HepG2 (cell line): ENCODE data around the gene SPTBN4. TPM values are rescaled to one million over a fixed set of nuclear protein-coding genes. Genes with fewer than 3 reads are reported as not detected.

Experiments
- ATAC-seq: fragments of 200-7000 bp; cut with Tn5 transposase; 3 replicates; pipeline ENCODE4 v1.9.1; 2020; ENCODE audit warnings: mild to moderate bottlenecking, moderate library complexity
- BruUV-seq: library from RNA; stranded (reverse); fragments of 400-500 nt; replicated peaks from 2 replicates; lab custom pipeline; 2021; lab: Mats Ljungman, UMichigan
- CTCF ChIA-PET: fragments of 300-600 bp; formaldehyde crosslinking; extraction: SDS; loops from one replicate; lab custom pipeline; 2021; ENCODE audit warnings: low total read pairs, inconsistent platforms, low intra/inter-chr PET ratio; lab: Yijun Ruan, JAX
- POLR2A ChIA-PET: fragments of 350-600 bp; sonication (Branson Sonifier 250); formaldehyde crosslinking; loops from one replicate; lab custom pipeline; 2020; ENCODE audit warnings: antibody characterized with exemption, inconsistent platforms; lab: Yijun Ruan, JAX
- DNase-seq: peaks from one replicate; pipeline ENCODE4 v3.0.0-alpha.2; 2015; ENCODE audit warnings: low spot score
- FAIRE-seq: peaks from 3 replicates; lab custom pipeline; 2011; peaks lifted over from hg19 to GRCh38; lab: Jason Lieb, UNC
- H2AFZ ChIP-seq: one replicate; pipeline ENCODE4 v1.6.1; 2011; ENCODE audit warnings: low read length, inconsistent platforms
- H3K27ac ChIP-seq: fragments of 300-600 bp; 3 replicates; pipeline ENCODE4 v1.8.0; 2011; ENCODE audit warnings: mixed run types, mild to moderate bottlenecking, mixed read lengths, low read length, inconsistent platforms; ENCODE audit not compliant: insufficient read depth; ENCODE audit errors: extremely low read length
- H3K27me3 ChIP-seq, 2 experiments: fragments of 200-600 bp in 1 of 2; 2 replicates in 1 of 2; 3 replicates in 1 of 2; pipeline versions ENCODE4 v1.6.0 to v1.8.0; 2011; ENCODE audit warnings: low read length in 2 of 2, mild to moderate bottlenecking in 2 of 2, moderate library complexity in 2 of 2, inconsistent platforms in 1 of 2; ENCODE audit not compliant: insufficient read depth in 2 of 2, control insufficient read depth in 1 of 2
- H3K36me3 ChIP-seq, 2 experiments: fragments of 200-600 bp in 1 of 2; replicated peaks in 1 of 2; 2 replicates in 1 of 2; 3 replicates in 1 of 2; pipeline versions ENCODE4 v1.5.1 to v1.8.0; 2011; ENCODE audit warnings: low read length in 2 of 2, inconsistent platforms in 1 of 2; ENCODE audit not compliant: insufficient read depth in 2 of 2, control insufficient read depth in 1 of 2
- H3K4me1 ChIP-seq: 2 replicates; pipeline ENCODE4 v1.5.1; 2012; ENCODE audit warnings: low read length, inconsistent platforms; ENCODE audit not compliant: insufficient read depth
- H3K4me2 ChIP-seq: 2 replicates; pipeline ENCODE4 v1.6.0; 2011; ENCODE audit warnings: low read depth, low read length, inconsistent platforms
- H3K4me3 ChIP-seq, 3 experiments: fragments of 200-600 bp in 1 of 3; sonication (generic), shearing (Covaris generic) in 1 of 3; replicated peaks in 1 of 3; 2 replicates each; pipeline ENCODE4 v1.5.1; 2011 to 2016; ENCODE audit warnings: low read length in 3 of 3, inconsistent platforms in 2 of 3, low read depth in 2 of 3, mild to moderate bottlenecking in 2 of 3, control low read depth in 1 of 3, mixed read lengths in 1 of 3; ENCODE audit not compliant: insufficient read depth in 1 of 3
- H3K79me2 ChIP-seq: one replicate; pipeline ENCODE4 v1.6.1; 2011; ENCODE audit warnings: low read length, inconsistent platforms; ENCODE audit not compliant: insufficient read depth
- H3K9ac ChIP-seq: 2 replicates; pipeline ENCODE4 v1.6.0; 2011; ENCODE audit warnings: mild to moderate bottlenecking, low read depth, low read length, inconsistent platforms; ENCODE audit not compliant: insufficient read depth
- H3K9me3 ChIP-seq: 2 replicates; pipeline ENCODE4 v1.5.1; 2012; ENCODE audit warnings: mild to moderate bottlenecking, low read length
- H4K20me1 ChIP-seq: 2 replicates; pipeline ENCODE4 v1.6.0; 2011; ENCODE audit warnings: inconsistent platforms, mild to moderate bottlenecking, low read length, moderate library complexity; ENCODE audit not compliant: insufficient read depth
- DRAP1 ChIP-seq: IDR thresholded peaks from 2 replicates; pipeline ENCODE4 v1.6.1; 2016; ENCODE audit warnings: missing genetic modification reagents, missing compliant biosample characterization
- ETV5 ChIP-seq: IDR thresholded peaks from 2 replicates; pipeline ENCODE4 v1.6.1; 2018; ENCODE audit warnings: missing biosample characterization, missing genetic modification reagents, inconsistent platforms, borderline replicate concordance
- EZH2 ChIP-seq: conservative IDR thresholded peaks from 2 replicates; pipeline ENCODE4 v1.6.1; 2012; ENCODE audit warnings: mild to moderate bottlenecking, low read depth, low read length, moderate library complexity
- FUBP1 ChIP-seq: sonication (generic); formaldehyde crosslinking; IDR thresholded peaks from 2 replicates; pipeline ENCODE4 v1.5.1; 2020; ENCODE audit warnings: missing genetic modification reagents, mild to moderate bottlenecking, borderline replicate concordance
- HOXA7 ChIP-seq: sonication (generic); formaldehyde crosslinking; IDR thresholded peaks from 2 replicates; pipeline ENCODE4 v1.8.1; 2022; ENCODE audit warnings: mild to moderate bottlenecking, missing genetic modification reagents, moderate library complexity
- JUN ChIP-seq: sonication (generic); formaldehyde crosslinking; IDR thresholded peaks from 2 replicates; pipeline ENCODE4 v1.4.0; 2020; ENCODE audit warnings: mild to moderate bottlenecking, missing genetic modification reagents
- PATZ1 ChIP-seq: sonication (generic); formaldehyde crosslinking; IDR thresholded peaks from 2 replicates; pipeline ENCODE4 v1.4.0; 2020; ENCODE audit warnings: missing genetic modification reagents
- RELA ChIP-seq: sonication (generic); formaldehyde crosslinking; IDR thresholded peaks from 2 replicates; pipeline ENCODE4 v1.4.0; 2020; ENCODE audit warnings: missing genetic modification reagents
- RXRB ChIP-seq: IDR thresholded peaks from 2 replicates; pipeline ENCODE4 v1.6.1; 2016; ENCODE audit warnings: borderline replicate concordance, missing genetic modification reagents, missing compliant biosample characterization
- SSRP1 ChIP-seq: IDR thresholded peaks from 2 replicates; pipeline ENCODE4 v1.6.1; 2016; ENCODE audit warnings: control low read depth
- ZNF121 ChIP-seq: sonication (generic); formaldehyde crosslinking; IDR thresholded peaks from 2 replicates; pipeline ENCODE4 v1.5.0; 2020; ENCODE audit warnings: mild to moderate bottlenecking, missing genetic modification reagents
- ZNF33B ChIP-seq: sonication (generic); formaldehyde crosslinking; IDR thresholded peaks from 2 replicates; pipeline ENCODE4 v1.5.1; 2020; ENCODE audit warnings: mild to moderate bottlenecking, missing genetic modification reagents
- ZNF792 ChIP-seq: IDR thresholded peaks from 2 replicates; pipeline ENCODE4 v1.6.1; 2016
- WGBS: methylation state at CpG from one replicate; pipeline ENCODE4 v1.1.6; 2017; ENCODE audit warnings: low lambda C conversion rate; 5-methylcytosine and 5-hydroxymethylcytosine counted together
- in situ Hi-C: cut with HindIII; loops from 2 replicates; pipeline ENCODE4 v1.10.0; 2017; ENCODE audit warnings: low pct_unique_long_range_greater_than_20kb; ENCODE audit not compliant: extremely low pct_ligation_motif_present
- intact Hi-C: fragments of 100-400 bp; cut with micrococcal nuclease; formaldehyde crosslinking; loops from one replicate; pipeline ENCODE4 v1.10.0; 2022; ENCODE audit not compliant: unreplicated experiment
- polyA plus RNA-seq, 8 experiments: library from polyadenylated mRNA; depleted of rRNA in 3 of 8; stranded (reverse) in 7 of 8; unstranded in 1 of 8; fragments of >200 nt; fragmentation: Illumina TruSeq in 4 of 8; extraction: Trizol in 4 of 8; gene quantifications; 2 replicates each; pipeline versions ENCODE4 v1.2.1 to v1.2.3, GENCODE V29; 2011 to 2016; ENCODE audit warnings: low read depth in 4 of 8, missing spikeins in 1 of 8, mixed read lengths in 1 of 8; ENCODE audit not compliant: insufficient read depth in 1 of 8
- total RNA-seq, 5 experiments: library from RNA; depleted of rRNA; stranded (reverse); fragments of >200 nt; fragmentation: Illumina TruSeq; extraction: Trizol; gene quantifications; 2 replicates each; pipeline ENCODE4 v1.2.3, GENCODE V29; 2016; ENCODE audit warnings: low read depth in 1 of 5

SPTBN4 gene
- total and polyA plus RNA-seq, 2 of the 13 experiments (the other 11 are each of a cell fraction or from before 2014, with no cell fraction given): 0.11 TPM

DNA sequence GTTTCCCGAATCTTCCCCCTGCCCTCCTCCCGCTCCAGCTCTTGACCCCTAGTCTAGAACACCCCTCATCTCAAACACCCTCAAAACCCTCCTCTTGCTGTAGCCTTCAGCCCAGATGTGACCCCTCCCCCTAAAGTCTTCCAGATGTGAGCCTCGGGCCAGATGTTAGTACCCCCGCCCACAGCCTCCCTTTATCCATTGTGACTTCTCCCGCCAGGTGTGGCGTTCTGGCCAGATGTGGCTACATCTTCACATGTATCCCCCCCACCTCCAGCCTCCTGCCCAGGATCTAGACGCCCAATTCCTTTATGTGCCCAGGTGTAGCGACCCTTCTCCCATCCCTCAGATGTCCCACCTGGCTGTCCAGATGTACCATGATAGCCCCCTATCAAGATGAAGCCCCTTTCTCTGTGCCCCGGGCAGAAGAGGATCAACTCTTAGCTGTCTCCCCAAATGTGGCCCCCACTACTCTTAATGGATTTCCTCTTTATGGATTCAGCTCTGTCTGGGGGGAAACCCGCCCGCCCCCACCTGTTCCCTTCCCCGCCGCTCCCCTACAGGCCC is 133.9 kb downstream of the SPTBN4 start:
- H3K4me1 ChIP-seq: peaks cover 61% of the 10 kb centered on the region

DNA sequence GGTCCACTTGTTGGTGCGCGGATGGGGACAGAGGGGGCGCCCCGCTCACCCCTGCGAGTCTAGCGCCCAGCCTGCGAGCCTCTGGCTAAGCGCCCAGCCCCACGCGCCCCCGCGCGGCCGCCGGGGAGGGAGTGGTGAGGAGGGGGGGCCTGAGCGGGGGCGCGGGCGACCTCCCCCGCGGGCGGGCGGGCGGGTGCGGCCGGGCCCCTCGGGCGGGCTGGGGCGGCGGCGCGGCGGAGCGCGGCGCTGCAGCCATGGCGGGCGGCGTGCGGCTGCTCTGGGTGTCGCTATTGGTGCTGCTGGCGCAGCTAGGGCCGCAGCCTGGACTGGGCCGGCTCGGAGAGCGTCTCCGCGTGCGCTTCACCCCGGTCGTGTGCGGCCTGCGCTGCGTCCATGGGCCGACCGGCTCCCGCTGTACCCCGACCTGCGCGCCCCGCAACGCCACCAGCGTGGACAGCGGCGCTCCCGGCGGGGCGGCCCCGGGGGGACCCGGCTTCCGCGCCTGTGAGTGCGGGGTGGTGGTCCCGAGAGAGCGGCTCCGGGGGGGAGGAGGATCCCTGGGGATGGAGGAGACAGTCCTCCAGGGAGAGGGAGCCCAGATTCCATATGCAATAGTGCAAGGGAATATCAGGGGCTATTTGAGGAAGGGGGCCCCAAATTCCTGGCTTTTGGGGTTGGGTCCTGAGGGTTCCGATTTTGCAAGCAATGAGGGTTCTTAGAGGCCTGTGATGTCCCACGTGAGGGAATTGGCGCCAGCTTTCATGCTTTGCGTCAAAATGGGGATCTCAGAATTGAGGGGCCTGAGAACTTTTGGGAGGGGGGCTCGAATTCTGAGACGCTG is 134.6 kb downstream of the SPTBN4 start, which contains the start of gene LTBP4:
Gene LTBP4, plus strand, starts transcription at position 236 of the 841 bp plus-strand sequence. Its CDS starts 19 bp downstream, at position 255.
- Histone ChIP-seq H3K9me3 (no peaks in the 10 kb centered on the region), H3K9ac (peak within 1 kb of the TSS; percentile 29; the same call in 1 of the 2 replicates), H3K4me2 (peak within 1 kb of the TSS; percentile 84), H2AFZ (no peak within 1 kb of the TSS), H3K27me3 (peaks cover 6 to 58% of the 10 kb centered on the region in 2 experiments; a peak in 3 of 5 replicates), H3K27ac (no peak within 1 kb of the TSS), H3K4me3 (peak within 1 kb of the TSS; percentile 21 to 67 (median 43); a peak in 5 of 6 replicates), H3K36me3 (no peaks in the 10 kb centered on the region), H3K4me1 (peaks cover 68% of the 10 kb centered on the region), H4K20me1 (peaks cover 5% of the 10 kb centered on the region), H3K79me2 (no peaks in the 10 kb centered on the region)
- 20% methylated on average over 17 of the region's 82 CpGs for WGBS
- intact Hi-C loops (no loop called here), in situ Hi-C loops (loop anchor here (5.0 kb wide), 1 partner anchor 69 kb away; no protein-coding TSS in a partner anchor)
- ChIA-PET CTCF (interaction anchor here (1.6 to 6.8 kb wide), 2 partner anchors 33 to 60 kb away, joined by 5 to 37 read pairs; no protein-coding TSS in a partner anchor), POLR2A (interaction anchor here (1.1 kb wide), 1 partner anchor 31 kb away, joined by 3 read pairs; no protein-coding TSS in a partner anchor)
- FAIRE-seq (no peak), DNase-seq (no peak), ATAC-seq (peak; percentile 4; the same call in 1 of the 3 replicates)
- BruUV-seq: no TSS peak
- TF ChIP-seq SSRP1 (CRISPR knock-in tag) (no peak), RELA (CRISPR knock-in tag) (no peak), HOXA7 (CRISPR knock-in tag) (no peak), DRAP1 (CRISPR knock-in tag) (no peak), ZNF121 (CRISPR knock-in tag) (no peak), ZNF792 (CRISPR knock-in tag) (no peak), PATZ1 (CRISPR knock-in tag) (peak; percentile 83), ZNF33B (no peak), FUBP1 (CRISPR knock-in tag) (no peak), RXRB (CRISPR knock-in tag) (no peak)

More for the DNA sequence above, 133.9 kb downstream of the SPTBN4 start:
- BruUV-seq: no TSS peak
- no peaks in the 10 kb centered on the region for H3K79me2 ChIP-seq
- FAIRE-seq (no peak), DNase-seq (no peak), ATAC-seq (no peak)
- POLR2A ChIA-PET: interaction anchor here (1.1 kb wide), 1 partner anchor 30 kb away, joined by 3 read pairs; no protein-coding TSS in a partner anchor
- peak; percentile 45; the same call in 1 of the 2 replicates for TF ChIP-seq EZH2
- TF ChIP-seq ETV5 (CRISPR knock-in tag): no peak
- TF ChIP-seq JUN (CRISPR knock-in tag): no peak
- H2AFZ ChIP-seq: no peak overlapping the region
- no peak overlapping the region for H3K27ac ChIP-seq
- H4K20me1 ChIP-seq: peaks cover 5% of the 10 kb centered on the region
- H3K9me3 ChIP-seq: no peaks in the 10 kb centered on the region
- peak overlapping the region; percentile 84 for H3K4me2 ChIP-seq
- H3K36me3 ChIP-seq: no peaks in the 10 kb centered on the region
- H3K9ac ChIP-seq: no peak overlapping the region
- peak overlapping the region in 1 of 3 experiments; percentile 21; a peak in 1 of 6 replicates for H3K4me3 ChIP-seq
- 15% methylated on average over 11 of the region's 13 CpGs for WGBS
- intact Hi-C loops (no loop called here), in situ Hi-C loops (loop anchor here (5.0 kb wide), 1 partner anchor 68 kb away; no protein-coding TSS in a partner anchor)
- CTCF ChIA-PET: interaction anchor here (6.8 kb wide), 1 partner anchor 34 kb away, joined by 37 read pairs; no protein-coding TSS in a partner anchor
- peaks cover 6 to 54% of the 10 kb centered on the region in 2 experiments; a peak in 3 of 5 replicates for H3K27me3 ChIP-seq
